GM19025 (cell line): ENCODE results near the gene TPBGL.
"Not testable (repeated sequence)": the region's sequence is repeated elsewhere in the genome, so short reads cannot be mapped to it uniquely, and the experiment has no call there.

Source experiments
- ATAC-seq: cut with Tn5 transposase; IDR thresholded peaks from one replicate; pipeline ENCODE4 v1.9.1; 2021; ENCODE audit warnings: mild to moderate bottlenecking, low read depth, moderate library complexity; ENCODE audit not compliant: unreplicated experiment

Gene TPBGL

DNA sequence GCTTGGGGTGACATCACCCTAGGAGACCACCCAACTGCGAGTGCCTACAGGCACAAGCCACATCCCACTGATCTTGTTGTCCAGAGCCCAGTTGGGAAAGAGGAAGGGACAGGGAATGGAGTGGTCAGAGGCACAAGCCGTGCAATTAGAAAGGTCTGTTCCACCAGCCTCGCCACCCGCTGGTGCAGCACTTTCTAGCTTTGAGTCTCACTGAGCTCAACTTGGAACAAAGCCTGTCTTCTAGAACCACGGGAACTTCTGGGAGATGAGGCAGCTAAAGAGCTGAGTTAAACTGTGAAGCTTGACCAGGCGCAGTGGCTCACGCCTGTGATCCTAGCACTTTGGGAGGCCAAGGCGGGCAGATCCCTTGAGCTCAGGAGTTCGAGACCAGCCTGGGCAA lies 29.3 kb downstream of the TPBGL start:
- no peak for ATAC-seq

DNA sequence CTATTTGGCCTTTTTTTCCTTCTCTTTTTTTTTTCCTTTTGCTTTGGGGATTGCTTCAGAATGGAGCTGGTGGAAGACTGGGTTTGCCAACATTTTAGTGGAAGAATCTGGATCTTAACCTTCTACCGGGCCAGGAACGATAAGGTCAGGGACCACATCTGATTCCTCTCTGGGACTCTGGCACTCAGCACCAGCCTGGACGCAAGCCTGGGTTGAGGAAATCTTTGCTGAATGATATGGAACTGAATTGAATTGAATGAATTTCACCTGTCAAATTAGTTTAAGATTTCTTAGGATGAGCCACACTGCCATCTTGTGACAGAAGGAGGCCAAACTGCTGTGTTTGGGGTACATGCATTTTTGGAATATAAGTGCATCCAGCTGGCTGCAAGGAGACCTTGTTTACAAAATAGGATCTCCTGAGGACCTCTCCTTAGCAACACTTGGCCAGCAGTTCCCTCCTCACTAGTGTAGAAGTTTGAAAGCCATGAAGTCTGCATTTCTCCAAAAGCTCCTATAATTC lies 30.4 kb downstream of the TPBGL start:
- ATAC-seq: no peak

DNA sequence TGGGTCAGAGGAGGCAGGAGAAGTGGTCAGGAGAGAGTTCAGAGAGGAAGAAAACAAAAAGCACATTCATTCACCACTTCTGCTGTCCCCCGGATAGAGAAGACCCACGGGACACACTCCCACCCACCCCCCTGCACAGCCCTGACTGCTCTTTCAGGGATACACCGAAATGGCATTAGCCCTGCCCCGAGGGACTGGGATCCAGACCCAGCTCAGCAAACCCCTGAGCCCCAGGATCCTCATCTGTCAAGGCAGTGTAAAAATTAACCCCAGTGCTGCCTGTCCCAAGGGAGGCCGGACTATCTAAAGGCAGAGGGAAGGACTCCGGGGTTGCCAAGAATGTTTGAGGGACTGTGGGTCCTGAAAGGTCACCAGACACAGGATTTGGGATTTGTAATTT lies 31.2 kb downstream of the TPBGL start:
- ATAC-seq: no peak

DNA sequence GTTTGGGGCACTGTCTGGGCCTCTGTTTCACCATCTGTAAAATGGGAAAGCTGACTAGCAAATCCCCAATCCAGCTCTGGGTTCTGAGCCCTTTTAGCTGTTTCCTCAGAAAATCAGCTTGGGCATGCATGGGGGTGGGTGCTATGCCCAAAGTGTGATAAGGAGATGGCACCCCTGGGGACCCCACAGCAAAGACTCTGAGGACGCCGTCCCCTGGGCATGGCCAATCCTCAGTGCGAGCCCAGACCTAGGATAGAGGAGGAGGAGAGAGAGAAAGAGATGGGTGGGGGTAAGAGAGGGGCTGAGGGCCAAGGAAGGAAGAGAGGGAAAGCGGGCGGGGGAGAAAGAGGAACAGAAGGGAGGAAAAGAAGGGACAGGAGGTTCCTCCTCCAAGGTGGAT lies 31.8 kb downstream of the TPBGL start:
- no peak for ATAC-seq

DNA sequence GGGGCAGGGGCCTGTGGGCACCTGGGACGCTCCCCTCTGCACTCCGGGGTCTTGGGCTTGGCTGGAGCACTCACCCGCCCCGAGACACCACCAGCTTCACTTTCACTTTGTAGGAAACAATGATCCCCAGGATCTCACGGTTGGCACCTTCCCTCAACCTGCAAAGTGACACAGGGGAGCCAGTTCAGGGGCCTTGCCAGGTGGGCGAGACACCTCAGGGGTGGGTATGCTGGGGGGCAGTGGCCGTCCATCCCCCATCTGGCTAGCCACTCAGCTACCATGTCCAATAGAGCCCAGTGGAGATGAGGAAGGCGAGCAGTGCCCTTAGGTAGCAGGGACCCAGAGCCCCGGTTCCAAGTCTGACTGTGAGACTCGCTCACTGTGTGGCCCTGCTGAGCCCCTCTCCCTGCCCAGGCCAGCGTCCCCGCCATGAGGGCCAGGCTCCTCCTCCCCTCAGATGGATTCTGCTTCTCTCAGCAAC lies 32.3 kb downstream of the TPBGL start:
- ATAC-seq: no peak

DNA sequence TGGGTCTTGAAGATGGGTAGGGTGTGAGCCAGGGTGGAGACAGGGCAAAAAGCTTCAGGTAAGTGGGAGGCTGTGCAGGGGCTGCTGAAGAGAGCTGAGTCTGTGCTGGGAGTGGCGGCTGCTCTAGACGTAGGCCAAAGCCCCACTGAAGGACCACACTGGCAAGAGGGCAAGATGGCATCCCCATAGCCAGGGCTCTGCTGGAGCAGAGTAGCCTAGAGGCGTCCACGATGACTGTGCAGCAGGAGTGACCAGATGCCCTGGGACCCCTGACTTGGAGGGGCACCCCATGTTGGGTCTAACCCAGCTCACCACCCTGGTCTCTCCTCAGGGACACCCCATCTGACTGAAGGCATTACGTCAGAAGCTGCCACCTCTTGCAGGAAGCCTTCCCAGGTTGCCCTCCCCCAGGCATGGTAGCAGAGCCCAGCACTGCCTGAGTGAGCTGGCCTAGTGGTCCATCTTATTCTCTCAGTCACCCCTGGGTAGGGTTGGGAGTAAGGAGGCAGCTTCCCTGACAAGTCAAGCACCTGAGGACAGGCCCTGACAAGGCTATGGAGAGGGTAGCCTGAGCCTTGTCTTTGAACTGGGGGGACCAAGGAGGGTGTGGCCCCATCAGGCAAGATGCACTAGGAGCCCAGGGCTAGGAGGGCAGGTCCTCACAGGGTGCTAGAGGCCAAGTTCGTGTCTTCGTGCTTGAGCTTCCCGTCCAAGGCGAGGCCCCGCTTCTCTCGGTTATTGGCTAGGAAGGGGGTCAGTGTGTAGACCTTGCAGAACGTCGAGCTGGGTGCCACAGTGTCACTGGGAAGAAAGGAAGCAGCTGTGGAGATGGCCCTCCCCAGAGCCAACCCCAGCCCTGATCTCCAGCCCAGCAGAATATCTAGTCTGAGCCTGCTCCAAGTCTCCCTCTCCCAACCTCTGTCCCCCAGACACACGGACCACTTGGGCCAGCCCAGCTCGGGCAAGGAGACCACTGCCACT lies 33.1 kb downstream of the TPBGL start:
- no peak for ATAC-seq

DNA sequence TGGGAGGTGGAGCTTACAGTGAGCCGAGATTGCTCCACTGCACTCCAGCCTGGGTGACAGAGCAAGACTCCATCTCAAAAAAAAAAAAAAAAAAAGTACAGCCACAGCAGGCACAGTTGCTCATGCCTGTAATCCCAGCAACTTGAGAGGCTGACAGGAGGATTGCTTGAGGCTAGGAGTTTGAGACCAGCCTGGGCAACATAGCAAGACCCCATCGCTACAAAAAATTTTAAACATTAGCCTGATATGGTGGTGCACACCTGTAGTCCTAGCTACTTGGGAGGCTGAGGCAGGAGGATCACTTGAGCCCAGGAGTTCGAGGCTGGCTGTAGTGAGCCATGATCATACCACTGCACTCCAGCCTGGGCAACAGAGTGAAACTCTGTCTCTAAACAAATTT lies 34.1 kb downstream of the TPBGL start:
- ATAC-seq: not testable (repeated sequence)

DNA sequence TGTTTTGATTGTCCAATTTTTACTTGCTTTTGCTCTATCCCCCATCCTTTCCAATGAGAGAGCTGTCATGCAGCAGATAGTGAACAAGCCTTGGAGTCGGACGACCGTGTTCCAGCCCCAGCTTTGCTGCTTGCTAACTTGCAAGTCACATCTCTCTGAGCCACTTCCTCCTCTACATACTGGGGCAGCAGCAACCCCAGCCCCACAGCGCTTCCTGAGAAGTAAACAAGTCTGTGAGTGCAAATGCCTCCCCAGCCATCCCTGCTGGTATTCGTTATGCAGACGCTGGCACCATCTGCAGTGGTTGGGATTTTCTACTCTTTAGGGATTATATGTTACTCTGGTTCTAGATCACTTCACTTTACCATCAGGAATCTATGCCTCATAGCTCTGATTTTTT lies 35.0 kb downstream of the TPBGL start:
- ATAC-seq: no peak

DNA sequence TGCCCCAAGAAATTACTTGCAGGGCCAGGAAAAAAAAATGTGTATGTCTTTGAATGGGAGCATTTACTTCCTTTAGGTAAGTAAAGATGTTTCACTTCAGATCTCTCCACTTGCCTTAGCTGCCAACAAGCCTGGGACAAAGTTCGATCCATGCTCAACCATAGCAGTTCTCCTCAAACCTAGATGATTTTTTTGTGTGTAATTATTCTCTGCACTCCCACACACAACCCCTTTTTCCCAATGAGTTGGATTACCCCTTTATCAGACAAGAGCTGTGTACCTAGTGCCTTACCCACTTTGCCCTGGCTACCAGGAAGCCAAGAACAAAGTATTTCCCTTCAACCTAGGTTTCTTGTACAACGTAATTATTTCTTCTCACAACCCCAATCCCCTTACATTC lies 35.6 kb downstream of the TPBGL start:
- no peak for ATAC-seq

DNA sequence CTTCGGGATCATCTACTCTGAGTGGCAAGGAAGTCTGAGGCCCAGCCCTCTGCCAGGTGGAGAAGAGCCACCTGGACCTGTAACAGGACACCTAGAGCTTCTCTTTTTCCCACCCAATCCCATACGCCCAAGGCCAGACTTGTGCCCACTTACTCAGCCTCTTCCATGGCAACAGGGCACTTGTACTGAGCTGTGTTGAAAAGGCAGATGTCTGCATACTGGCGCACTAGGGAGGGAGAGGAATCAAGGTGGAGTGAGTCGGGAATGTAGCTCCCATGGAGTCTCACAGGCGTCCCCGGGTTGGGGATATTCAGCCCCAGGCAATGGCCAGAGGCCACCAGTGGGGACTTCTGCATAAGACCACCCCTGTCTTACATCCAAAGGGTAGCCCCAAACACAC lies 36.1 kb downstream of the TPBGL start:
- ATAC-seq: no peak

DNA sequence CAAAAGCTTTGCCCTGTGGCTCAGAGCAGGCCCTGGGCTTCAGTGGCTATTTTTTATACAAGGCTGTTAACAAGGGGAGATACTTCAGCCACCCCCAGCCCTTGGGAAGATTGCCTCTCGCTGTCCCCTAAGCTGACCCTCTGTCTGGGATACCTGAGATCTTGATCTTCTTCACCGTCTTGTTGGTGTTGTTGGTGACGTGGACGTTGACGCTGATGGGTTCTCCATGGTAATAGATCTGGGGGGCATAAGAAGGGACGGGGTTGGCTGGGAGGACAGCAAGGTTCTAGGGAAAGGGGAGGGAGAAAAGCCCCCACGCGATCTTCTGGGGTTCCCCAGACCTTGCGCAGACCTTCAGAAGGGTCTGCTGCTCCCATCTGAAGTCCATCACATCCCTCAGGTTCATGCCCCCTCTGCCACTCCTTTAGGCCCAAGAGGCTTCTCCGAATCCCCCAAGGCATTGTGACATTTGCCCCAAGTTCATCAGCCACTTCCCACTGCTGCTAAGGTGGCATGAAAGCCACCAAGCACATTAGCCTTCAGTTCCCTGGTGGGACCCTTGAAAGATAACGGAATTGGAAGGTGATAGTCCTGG lies 36.7 kb downstream of the TPBGL start:
- no peak for ATAC-seq

DNA sequence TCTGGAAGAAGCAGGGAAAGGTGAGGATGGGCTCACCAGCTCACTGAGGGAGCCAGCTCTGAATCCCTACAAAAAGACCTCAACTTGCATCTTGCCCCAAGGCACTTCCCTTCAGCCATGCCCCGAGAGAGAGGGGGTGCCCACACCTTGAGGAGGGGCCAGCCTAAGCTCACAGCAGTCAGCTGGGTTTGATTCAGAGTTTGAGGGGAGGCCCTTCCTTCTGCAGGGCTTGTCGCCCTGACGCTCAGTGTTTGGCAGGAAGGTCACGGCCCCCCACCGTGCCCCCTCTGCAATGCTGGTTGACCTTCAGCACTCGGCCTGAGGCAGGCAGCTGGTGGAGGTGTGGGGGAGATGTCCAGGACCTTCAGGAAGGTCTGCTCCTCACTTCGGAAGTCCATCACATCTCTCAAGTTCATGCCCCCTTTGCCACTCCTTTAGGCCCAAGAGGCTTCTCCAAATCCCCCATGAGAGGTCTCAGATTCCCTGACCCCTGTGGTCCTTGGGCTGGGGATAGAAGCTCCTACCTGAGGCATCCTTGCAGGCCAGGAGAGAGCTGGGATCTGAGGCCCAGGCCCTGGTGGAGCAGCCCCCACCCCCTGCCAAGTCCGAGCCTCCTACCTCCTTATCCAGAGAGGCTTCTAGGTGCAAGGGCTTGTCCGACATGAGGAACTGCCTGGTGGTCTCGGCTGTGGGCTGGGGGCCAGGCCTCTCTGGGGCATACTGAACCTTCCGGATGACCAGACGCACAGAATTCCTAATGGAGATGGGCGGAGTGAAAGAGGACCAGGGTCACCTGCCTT lies 37.6 kb downstream of the TPBGL start:
- no peak for ATAC-seq

DNA sequence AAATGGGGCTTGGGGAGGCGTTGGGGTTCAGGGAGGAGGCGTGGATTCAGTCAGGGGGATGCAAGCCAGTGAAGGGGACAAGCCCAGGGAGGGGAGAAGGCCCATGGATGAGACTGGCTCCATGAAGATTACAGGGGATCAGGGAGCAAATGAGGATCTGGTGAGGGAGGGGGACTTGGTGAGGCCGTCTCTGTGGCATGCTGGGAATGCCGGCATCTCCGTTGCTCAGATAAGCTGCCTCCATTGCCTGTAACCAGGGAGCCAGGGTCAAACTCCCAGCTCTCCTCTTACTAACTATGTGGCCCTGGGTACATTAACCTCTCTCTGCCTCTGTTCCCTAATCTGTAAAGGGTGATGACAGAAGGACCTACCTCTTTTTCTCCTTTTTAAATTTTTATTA lies 38.7 kb downstream of the TPBGL start:
- no peak for ATAC-seq

DNA sequence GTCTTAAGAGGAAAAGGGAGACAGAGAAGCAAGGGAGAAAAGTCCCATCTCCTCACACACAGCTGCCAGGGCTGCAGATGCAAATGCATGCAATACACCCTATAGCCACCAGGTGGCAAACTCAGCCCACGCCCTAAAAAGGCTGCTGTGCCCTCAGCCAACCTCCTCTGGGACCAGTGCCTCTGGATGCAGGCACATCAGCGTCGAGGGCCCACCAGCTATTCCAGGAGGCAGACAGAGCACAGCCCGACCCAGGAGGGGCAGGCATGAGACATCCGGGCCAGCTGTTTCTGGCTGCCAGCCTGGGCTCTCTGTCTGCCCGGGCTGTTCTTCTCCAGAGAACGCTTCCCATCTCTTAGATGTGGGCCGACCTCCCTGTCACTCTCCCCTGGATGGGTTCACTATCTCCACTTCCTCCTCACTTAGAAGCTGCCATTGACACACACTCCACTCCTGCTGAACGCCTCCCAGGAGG lies 39.7 kb downstream of the TPBGL start:
- no peak for ATAC-seq

DNA sequence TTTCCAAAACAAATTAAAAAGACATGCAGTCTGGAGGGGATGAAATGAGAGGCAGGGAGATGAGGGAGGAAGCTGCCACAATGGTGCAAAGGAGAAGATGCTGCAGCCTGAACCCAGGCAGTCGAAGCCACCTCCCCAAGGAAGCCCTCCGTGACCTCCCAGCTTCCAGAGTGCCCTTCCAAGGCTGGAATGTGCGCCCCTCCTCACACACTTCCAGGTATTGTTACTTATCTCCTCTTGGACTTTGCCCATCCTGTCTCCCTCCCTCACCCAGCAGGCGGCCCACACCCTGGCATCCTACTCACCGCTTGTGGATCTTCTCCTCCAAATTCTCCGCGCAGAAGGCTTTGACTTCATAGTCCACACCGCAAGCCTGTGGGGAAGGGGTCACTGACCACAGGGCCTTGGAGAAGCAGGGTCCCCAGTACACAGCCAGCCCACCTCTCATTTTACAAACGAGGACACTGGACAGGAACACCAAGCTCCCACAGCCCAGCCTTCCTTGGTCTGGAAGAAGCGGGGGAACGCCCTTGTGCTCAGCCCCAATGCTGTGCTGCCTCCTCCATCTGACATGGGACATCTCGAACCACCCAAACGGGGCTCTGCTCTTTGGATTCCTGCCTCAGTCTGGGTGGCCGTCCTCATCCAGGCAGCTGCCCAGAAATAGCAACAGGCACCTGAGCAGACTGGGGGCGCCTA lies 40.3 kb downstream of the TPBGL start:
- ATAC-seq: no peak

DNA sequence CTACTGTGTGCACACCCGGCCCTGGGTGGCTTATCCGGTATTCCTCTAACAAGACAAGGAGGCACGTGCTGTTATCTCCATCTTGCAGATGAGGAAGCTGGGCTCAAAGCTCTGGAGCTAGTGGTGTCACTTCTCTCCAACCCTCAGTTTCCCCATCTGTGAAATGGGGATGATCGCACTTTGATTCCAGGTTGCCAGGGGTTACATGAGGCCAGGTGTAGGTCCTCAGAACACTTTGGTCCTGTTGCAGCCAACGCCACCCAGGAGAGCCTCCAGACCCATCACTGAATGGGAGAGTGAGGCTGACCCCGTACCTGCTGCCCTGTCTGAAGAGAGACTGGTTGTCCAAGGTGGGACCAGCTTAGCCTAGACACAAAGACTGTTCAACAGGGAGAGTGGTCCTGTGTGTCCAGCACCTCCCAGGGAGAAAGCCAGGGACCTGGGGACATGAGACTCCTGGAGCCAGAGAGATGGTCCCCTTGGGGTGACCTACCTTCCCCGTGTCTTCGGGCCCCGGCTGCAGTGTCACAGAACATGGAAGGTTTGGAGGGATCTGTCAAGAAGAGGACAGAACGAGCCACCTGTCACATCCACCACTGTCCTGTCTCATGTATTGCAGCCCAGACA lies 41.0 kb downstream of the TPBGL start:
- no peak for ATAC-seq

DNA sequence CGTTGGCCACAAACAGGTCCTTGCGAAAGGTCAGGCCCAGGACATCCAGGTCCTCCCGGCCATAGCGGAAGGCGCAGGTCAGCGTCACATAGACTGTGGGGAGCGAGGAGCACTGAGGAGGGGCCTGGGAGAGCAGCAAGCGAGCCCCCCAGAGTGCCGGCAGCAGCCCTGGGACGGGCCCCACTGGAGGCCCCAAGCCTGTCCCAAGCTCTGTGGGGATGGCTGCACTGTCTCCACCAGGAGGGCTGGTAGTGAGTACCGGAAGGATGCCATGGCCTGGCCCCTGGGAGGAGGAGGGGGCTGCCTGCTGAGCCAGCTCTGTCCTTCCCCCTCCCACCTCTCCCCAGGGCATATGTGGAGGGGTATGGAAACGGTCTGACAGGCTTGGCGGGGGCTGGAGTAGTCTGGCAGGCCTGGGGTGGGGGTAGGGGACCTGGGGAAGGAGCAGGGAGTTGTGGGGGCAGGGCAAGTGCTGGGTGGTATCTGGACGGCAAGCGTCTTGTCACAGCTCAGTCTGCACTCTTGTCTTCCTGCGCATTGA lies 42.9 kb downstream of the TPBGL start:
- ATAC-seq: no peak

DNA sequence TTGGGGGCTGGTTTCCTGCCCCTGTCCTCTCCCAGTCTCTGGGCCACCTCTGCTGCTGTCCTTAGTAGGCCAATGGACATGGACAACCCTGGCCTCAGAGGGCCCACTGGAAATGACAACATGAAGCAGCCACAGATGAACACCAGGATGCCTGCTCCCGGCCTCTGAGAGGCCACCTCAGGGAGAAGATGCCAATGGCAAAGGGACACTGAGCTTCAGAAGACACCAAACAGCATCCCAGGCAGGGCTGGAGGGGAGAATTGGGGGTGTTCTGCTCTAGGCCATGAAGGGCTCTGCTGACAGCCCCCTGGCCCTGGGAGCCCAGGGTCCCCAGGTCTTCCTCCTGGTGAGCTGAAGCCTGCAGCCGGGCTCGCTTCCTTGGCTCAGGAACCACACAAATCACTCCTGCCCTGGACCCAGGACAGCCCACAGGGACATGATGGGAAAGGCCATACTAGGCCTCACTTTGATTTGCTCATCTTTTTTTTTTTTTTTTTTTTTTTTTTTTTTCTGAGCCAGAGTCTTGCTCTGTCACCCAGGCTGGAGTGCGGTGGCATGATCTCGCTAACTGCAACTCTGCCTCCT lies 45.3 kb downstream of the TPBGL start:
- ATAC-seq: no peak

DNA sequence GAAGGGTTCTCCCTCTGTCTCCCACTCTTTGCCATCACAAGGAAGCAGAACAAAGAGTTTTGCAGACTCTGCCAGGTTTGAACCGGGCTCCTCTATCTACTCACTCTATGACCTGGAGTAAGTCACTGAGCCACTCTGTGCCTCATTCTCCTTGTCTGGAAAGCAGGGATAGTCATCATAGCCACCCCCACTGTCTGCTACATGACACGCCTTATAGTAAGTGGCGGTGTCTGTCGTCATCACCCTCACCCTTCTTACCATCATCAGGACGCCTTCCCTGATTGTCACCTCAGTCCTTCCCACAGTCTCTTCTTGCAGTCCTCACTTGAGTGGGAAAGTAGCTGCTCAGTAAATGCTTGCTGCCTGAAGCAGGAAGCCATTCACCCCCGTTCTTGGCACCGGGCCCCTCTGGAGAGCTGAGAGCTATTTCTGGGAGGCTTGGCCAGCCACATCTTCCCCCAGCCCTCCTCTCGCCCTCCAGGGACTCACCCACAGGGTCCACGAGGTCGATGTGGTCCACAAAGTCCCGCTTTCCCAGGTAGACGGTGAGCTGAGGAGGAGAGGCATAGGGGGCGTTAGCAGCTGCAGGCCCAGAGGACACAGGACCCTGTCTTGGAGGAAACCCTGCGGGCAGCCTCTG lies 46.4 kb downstream of the TPBGL start:
- no peak for ATAC-seq
